PC-9 (cell line): Measurements from ENCODE around the gene ROBO2.

Experiments
- EZH2 ChIP-seq: fragments of 200-600 bp; sonication (generic); IDR thresholded peaks from 2 replicates; pipeline ENCODE4 v1.8.0; 2017; ENCODE audit warnings: antibody characterized with exemption, low read depth
- TF ChIP-seq, protein P1 (sequence below): fragments of 200-600 bp; sonication (generic); conservative IDR thresholded peaks from 2 replicates; pipeline ENCODE4 v1.6.1; 2017; ENCODE audit warnings: mixed run types, antibody characterized with exemption, mild to moderate bottlenecking, moderate library complexity

DNA sequence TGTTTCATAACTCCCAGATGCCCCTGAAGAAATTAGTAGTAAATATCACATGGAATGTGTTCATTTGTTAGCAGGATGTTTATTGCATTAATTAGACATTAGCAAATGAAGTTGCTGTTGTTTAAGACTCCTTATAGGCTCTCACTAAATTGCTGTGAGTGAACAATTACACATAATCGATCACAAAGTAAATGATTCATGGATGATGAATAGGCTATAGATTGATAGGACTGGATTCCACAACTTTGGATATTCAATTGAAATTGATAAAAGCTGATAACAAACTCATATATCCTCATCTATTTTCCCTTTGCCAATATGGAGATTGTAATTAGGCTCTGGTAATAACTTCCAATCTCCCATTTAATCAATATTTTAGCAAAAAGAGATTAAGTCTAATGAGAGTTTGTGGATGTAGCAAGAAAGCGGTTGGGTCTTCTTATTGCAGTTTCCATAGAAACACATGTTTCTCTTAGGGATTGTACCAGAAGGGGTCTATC is 555.5 kb downstream of the ROBO2 start:
- TF ChIP-seq, protein P1, sequence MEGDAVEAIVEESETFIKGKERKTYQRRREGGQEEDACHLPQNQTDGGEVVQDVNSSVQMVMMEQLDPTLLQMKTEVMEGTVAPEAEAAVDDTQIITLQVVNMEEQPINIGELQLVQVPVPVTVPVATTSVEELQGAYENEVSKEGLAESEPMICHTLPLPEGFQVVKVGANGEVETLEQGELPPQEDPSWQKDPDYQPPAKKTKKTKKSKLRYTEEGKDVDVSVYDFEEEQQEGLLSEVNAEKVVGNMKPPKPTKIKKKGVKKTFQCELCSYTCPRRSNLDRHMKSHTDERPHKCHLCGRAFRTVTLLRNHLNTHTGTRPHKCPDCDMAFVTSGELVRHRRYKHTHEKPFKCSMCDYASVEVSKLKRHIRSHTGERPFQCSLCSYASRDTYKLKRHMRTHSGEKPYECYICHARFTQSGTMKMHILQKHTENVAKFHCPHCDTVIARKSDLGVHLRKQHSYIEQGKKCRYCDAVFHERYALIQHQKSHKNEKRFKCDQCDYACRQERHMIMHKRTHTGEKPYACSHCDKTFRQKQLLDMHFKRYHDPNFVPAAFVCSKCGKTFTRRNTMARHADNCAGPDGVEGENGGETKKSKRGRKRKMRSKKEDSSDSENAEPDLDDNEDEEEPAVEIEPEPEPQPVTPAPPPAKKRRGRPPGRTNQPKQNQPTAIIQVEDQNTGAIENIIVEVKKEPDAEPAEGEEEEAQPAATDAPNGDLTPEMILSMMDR, result no peak
- no peak for TF ChIP-seq EZH2
